Measurements from ENCODE around the gene ZNF879.

DNA sequence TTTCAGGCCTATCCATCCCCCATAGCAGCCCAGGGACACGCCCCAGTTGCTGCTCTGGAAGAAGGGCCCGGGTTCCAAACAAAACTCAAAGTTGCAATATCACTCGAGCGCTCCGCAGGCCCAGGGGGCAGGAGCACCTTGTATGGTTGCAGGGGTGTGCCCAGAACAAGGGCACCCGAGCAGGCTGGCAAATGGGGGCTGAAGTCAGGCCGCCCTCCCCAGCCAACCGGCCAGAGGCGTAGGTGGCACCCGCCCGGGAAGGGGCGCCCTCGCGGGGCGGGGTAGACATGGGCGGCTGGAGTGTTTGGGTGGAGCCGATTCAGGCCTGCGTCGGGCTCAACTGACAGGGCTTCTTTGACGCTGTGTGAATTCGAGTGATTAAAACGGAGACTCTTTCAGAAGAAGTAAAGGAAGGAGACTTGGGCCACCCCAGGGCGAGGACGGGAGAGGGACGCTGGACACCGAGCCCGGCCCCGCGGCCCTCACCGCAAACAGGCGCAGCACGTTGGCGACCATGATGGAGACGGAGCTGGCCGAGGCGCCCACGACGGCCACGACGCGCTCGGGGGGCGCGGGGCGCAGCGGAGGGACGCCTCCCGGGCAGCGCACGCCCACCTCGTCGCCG lies 29.5 kb upstream of the ZNF879 start:
- TF ChIP-seq, protein P1, sequence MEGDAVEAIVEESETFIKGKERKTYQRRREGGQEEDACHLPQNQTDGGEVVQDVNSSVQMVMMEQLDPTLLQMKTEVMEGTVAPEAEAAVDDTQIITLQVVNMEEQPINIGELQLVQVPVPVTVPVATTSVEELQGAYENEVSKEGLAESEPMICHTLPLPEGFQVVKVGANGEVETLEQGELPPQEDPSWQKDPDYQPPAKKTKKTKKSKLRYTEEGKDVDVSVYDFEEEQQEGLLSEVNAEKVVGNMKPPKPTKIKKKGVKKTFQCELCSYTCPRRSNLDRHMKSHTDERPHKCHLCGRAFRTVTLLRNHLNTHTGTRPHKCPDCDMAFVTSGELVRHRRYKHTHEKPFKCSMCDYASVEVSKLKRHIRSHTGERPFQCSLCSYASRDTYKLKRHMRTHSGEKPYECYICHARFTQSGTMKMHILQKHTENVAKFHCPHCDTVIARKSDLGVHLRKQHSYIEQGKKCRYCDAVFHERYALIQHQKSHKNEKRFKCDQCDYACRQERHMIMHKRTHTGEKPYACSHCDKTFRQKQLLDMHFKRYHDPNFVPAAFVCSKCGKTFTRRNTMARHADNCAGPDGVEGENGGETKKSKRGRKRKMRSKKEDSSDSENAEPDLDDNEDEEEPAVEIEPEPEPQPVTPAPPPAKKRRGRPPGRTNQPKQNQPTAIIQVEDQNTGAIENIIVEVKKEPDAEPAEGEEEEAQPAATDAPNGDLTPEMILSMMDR (IDR thresholded peaks at IDR 0.05 in 2 of 3, conservative IDR thresholded peaks at IDR 0.05 in 1 of 3; ENCODE audit: borderline replicate concordance in 1 of 3, insufficient read depth in 1 of 3, low read depth in 2 of 3, low read length in 2 of 3), result no peak
- TF ChIP-seq EZH2 (IDR thresholded peaks at IDR 0.05), result no peak
- no peak for TF ChIP-seq POLR2A (IDR thresholded peaks at IDR 0.05; ENCODE audit: borderline replicate concordance, extremely low read depth, insufficient read depth, insufficient read length)
- TF ChIP-seq, protein P2, sequence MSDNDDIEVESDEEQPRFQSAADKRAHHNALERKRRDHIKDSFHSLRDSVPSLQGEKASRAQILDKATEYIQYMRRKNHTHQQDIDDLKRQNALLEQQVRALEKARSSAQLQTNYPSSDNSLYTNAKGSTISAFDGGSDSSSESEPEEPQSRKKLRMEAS (IDR thresholded peaks at IDR 0.05), result no peak
- TF ChIP-seq YY1 (IDR thresholded peaks at IDR 0.05; ENCODE audit: extremely low read depth, insufficient replicate concordance, low read depth, low read length), result no peak
- no peak for TF ChIP-seq TCF7L2 (IDR thresholded peaks at IDR 0.05; ENCODE audit: borderline replicate concordance, extremely low read depth, insufficient read depth, insufficient read length)
- TF ChIP-seq, protein P3, sequence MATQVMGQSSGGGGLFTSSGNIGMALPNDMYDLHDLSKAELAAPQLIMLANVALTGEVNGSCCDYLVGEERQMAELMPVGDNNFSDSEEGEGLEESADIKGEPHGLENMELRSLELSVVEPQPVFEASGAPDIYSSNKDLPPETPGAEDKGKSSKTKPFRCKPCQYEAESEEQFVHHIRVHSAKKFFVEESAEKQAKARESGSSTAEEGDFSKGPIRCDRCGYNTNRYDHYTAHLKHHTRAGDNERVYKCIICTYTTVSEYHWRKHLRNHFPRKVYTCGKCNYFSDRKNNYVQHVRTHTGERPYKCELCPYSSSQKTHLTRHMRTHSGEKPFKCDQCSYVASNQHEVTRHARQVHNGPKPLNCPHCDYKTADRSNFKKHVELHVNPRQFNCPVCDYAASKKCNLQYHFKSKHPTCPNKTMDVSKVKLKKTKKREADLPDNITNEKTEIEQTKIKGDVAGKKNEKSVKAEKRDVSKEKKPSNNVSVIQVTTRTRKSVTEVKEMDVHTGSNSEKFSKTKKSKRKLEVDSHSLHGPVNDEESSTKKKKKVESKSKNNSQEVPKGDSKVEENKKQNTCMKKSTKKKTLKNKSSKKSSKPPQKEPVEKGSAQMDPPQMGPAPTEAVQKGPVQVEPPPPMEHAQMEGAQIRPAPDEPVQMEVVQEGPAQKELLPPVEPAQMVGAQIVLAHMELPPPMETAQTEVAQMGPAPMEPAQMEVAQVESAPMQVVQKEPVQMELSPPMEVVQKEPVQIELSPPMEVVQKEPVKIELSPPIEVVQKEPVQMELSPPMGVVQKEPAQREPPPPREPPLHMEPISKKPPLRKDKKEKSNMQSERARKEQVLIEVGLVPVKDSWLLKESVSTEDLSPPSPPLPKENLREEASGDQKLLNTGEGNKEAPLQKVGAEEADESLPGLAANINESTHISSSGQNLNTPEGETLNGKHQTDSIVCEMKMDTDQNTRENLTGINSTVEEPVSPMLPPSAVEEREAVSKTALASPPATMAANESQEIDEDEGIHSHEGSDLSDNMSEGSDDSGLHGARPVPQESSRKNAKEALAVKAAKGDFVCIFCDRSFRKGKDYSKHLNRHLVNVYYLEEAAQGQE (IDR thresholded peaks at IDR 0.05; ENCODE audit: low read depth), result no peak
